H1 (cell line): ENCODE results near the gene ATF3. TPM values are rescaled to one million over a fixed set of nuclear protein-coding genes. Genes with fewer than 3 reads are reported as not detected.

ENCODE experiments used
- CHD7 ChIP-seq: fragments of 300-600 bp; sonication (generic); IDR thresholded peaks from 2 replicates; pipeline ENCODE4 v1.7.1; 2012; ENCODE audit warnings: low read length, moderate library complexity, mild to moderate bottlenecking, inconsistent platforms; ENCODE audit not compliant: insufficient replicate concordance
- CTCF ChIP-seq, 3 experiments: IDR thresholded peaks; 1 replicate in 2 of 3; 2 replicates in 1 of 3; pipeline versions ENCODE4 v1.5.1 to v1.6.1; 2011; ENCODE audit warnings: low read length in 3 of 3, mild to moderate bottlenecking in 3 of 3, inconsistent platforms in 2 of 3, low read depth in 1 of 3, moderate library complexity in 1 of 3; ENCODE audit not compliant: insufficient read depth in 1 of 3; ENCODE audit errors: control extremely low read depth in 1 of 3
- KDM5A ChIP-seq: fragments of 200-600 bp; IDR thresholded peaks from 2 replicates; pipeline ENCODE4 v1.7.1; 2012; ENCODE audit warnings: mild to moderate bottlenecking, low read length, inconsistent platforms, mixed read lengths
- RXRA ChIP-seq: IDR thresholded peaks from 2 replicates; pipeline ENCODE4 v1.6.1; 2011; ENCODE audit warnings: low read depth, mild to moderate bottlenecking, low read length, moderate library complexity; ENCODE audit not compliant: insufficient read depth
- polyA plus RNA-seq, 7 experiments: library from polyadenylated mRNA; depleted of rRNA in 3 of 7; stranded (reverse) in 5 of 7; unstranded in 2 of 7; fragments of >200 nt in 5 of 7; fragments of 200-250 nt in 2 of 7; gene quantifications; 1 replicate in 5 of 7; 2 replicates in 1 of 7; 4 replicates in 1 of 7; pipeline versions ENCODE4 v1.2.1 to v1.2.3, GENCODE V29; 2011 to 2013; ENCODE audit warnings: missing spikeins in 2 of 7, mixed read lengths in 2 of 7
- total RNA-seq: library from RNA; stranded (reverse); fragmentation: NEBNext Ultra II Directional; extraction: Animal tissue kit (Norgen Biotek cat#: 25700); gene quantifications from 2 replicates; pipeline ENCODE4 v1.2.1, GENCODE V29; 2021
- TF ChIP-seq, protein P1 (sequence below): IDR thresholded peaks from 2 replicates; pipeline ENCODE4 v1.6.1; 2012; ENCODE audit warnings: low read length, inconsistent platforms

The ATF3 gene
- total and polyA plus RNA-seq, 2 of the 8 experiments (the other 6 are each of a cell fraction or from before 2014, with no cell fraction given), result 12.2 to 27.7 TPM

- TF ChIP-seq CTCF (IDR thresholded peaks at IDR 0.05; ENCODE audit: control extremely low read depth in 1 of 3, insufficient read depth in 1 of 3, low read depth in 1 of 3, low read length in 3 of 3) (no peak), RXRA (no peak), KDM5A (no peak), CHD7 (no peak)
- TF ChIP-seq, protein P1, sequence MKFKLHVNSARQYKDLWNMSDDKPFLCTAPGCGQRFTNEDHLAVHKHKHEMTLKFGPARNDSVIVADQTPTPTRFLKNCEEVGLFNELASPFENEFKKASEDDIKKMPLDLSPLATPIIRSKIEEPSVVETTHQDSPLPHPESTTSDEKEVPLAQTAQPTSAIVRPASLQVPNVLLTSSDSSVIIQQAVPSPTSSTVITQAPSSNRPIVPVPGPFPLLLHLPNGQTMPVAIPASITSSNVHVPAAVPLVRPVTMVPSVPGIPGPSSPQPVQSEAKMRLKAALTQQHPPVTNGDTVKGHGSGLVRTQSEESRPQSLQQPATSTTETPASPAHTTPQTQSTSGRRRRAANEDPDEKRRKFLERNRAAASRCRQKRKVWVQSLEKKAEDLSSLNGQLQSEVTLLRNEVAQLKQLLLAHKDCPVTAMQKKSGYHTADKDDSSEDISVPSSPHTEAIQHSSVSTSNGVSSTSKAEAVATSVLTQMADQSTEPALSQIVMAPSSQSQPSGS, result peak; percentile 99
These were observed at the start of gene ATF3 (continued) for GRCh38 chr1:212608392-212608958.
